ENCODE results near the gene IL1F10.

IL1F10 gene

DNA sequence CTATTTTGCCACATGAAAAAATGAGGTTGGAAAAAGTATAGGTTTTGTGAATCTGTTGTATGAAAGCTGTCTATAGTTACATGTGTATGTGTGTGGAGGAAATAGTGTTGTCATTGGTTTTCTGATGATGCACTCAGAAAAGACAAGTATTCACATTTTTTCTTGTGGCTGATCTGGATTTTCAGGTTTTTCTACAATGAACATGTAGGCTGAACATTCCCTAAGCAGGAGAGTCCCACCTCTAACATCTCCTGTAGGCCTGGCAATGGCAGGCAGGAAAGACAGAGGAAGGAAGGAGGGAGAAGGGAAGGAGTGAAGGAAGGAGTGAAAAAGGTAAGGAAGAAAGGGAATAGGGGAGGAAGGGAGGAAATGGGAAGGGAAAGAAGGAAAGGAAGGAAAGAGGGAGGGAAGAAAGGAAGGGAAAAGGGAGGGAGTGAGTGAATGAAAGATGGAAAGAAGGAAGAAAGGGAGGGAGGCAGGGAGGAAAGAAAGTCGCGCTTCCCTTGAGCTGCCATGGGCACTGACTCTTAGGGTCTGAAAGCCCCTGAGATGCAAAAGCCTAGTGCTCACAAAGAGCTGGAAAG is 9.3 kb upstream of the IL1F10 start:
- no peak overlapping the region for H3K4me3 ChIP-seq (ENCODE audit: low read length)
- TF ChIP-seq, protein P1, sequence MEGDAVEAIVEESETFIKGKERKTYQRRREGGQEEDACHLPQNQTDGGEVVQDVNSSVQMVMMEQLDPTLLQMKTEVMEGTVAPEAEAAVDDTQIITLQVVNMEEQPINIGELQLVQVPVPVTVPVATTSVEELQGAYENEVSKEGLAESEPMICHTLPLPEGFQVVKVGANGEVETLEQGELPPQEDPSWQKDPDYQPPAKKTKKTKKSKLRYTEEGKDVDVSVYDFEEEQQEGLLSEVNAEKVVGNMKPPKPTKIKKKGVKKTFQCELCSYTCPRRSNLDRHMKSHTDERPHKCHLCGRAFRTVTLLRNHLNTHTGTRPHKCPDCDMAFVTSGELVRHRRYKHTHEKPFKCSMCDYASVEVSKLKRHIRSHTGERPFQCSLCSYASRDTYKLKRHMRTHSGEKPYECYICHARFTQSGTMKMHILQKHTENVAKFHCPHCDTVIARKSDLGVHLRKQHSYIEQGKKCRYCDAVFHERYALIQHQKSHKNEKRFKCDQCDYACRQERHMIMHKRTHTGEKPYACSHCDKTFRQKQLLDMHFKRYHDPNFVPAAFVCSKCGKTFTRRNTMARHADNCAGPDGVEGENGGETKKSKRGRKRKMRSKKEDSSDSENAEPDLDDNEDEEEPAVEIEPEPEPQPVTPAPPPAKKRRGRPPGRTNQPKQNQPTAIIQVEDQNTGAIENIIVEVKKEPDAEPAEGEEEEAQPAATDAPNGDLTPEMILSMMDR (conservative IDR thresholded peaks at IDR 0.05; ENCODE audit: low read length) = no peak
- no peak for DNase-seq (ENCODE audit: low read depth)

DNA sequence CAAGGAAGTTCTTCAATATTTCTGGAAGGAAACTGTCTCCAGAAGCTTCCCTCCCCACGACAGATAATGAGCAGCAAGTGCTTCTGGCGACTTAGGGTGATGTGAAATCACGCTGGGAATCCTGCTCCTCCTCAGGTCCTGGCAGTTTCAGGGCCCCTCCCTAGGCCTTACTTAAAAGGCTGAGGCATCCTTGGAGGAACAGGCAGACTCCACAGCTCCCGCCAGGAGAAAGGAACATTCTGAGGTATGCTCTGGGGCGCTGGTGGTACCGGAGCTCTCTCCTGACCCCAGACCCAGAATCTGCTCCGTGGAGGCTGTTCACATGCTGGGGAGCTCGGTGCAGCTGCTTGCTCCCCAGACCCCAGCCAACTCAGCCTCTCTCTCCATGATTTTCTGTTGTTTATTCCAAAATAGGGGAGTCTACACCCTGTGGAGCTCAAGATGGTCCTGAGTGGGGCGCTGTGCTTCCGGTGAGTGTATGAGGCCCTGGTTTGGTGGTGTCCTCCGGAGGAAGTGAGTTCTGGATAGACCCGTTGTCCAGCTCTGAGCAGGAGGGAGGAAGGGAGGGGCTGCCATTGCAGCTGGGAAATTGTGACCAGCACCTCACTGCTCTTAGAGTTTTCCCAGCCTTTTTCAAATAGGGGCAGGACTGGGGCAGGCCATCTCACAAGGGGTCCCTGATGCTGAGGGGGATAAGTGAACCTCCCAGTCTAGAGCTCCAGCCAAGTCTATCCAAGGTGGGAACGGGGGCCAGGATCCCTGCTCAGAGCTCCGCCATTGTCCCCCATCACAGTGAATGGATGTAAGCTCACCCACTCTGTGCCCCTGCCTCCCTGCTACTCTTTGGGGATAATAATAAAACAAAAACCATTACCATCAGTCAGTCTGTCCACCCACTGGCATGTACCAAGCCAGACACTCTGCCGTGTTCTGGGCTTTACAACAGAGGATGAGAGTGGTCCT is 8.5 kb upstream of the IL1F10 start, which contains the start of gene IL36RN:
Gene IL36RN, plus strand, starts transcription at position 201 of the 963 bp plus-strand sequence. Its CDS starts 241 bp downstream, at position 442.
- DNase-seq (ENCODE audit: low read depth) = no peak
- H3K4me3 ChIP-seq (ENCODE audit: low read length) = no peak within 1 kb of the TSS
- TF ChIP-seq, protein P1 (conservative IDR thresholded peaks at IDR 0.05; ENCODE audit: low read length) = no peak

DNA sequence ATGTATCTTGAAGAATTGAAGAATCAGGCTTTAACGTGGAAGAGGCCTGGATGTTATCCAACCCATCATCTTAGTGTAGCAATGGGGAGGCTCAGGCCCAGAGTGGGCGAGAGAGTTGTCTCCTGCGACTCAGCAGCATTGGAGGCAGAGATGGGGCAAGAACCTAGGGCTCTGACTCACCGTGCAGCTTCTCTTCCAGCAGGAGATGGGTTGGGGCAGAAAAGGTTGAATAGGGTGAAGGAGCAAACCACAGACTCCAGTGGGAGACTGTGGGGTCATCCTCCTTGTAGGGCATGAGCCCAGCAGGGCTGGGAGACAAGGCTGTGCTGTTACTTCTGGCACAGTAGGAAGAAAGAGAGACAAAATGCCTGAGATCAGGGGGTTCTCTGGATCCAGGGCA is 7.4 kb upstream of the IL1F10 start:
- TF ChIP-seq, protein P1 (conservative IDR thresholded peaks at IDR 0.05; ENCODE audit: low read length) = no peak
- H3K4me3 ChIP-seq (ENCODE audit: low read length) = no peak overlapping the region
- peak; percentile 14 for DNase-seq (ENCODE audit: low read depth)

DNA sequence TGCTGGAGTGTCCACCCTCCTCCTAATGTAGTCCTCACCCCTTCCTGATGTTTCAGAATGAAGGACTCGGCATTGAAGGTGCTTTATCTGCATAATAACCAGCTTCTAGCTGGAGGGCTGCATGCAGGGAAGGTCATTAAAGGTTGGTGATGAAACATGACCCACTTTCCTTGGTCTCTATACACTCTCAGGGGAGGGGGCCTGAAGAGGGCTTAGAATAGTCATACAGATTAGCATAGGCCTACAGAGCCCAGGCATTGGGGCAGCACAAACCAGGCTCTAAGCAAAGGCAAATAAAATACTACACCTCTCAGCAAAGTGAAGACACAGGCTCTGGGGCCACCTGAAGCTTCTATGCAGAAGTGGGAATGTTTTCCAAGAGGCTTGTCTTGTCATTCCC is 7.0 kb upstream of the IL1F10 start:
- no peak overlapping the region for H3K4me3 ChIP-seq (ENCODE audit: low read length)
- TF ChIP-seq, protein P1 (conservative IDR thresholded peaks at IDR 0.05; ENCODE audit: low read length) = no peak
- no peak for DNase-seq (ENCODE audit: low read depth)

DNA sequence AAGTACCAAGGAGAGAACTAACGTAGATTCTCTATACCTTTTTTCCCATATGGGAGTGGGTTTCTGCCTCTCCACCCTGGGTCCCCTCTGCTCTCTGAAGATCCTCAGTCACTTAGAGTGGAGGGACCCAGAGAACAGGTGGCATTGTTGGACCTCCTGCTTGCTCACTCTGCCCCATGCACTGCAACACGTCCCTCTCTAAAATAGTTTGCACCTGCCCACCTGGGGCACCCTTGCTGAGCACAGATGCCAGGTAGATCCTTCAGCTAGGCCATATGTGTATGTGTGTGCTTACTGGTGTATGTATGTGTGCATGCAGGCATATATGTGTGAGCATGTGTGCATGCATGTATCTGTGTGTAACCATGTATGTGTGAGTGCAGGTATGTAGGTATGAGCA is 6.5 kb upstream of the IL1F10 start:
- TF ChIP-seq, protein P1 (conservative IDR thresholded peaks at IDR 0.05; ENCODE audit: low read length) = no peak
- H3K4me3 ChIP-seq (ENCODE audit: low read length) = no peak overlapping the region
- DNase-seq (ENCODE audit: low read depth) = no peak

DNA sequence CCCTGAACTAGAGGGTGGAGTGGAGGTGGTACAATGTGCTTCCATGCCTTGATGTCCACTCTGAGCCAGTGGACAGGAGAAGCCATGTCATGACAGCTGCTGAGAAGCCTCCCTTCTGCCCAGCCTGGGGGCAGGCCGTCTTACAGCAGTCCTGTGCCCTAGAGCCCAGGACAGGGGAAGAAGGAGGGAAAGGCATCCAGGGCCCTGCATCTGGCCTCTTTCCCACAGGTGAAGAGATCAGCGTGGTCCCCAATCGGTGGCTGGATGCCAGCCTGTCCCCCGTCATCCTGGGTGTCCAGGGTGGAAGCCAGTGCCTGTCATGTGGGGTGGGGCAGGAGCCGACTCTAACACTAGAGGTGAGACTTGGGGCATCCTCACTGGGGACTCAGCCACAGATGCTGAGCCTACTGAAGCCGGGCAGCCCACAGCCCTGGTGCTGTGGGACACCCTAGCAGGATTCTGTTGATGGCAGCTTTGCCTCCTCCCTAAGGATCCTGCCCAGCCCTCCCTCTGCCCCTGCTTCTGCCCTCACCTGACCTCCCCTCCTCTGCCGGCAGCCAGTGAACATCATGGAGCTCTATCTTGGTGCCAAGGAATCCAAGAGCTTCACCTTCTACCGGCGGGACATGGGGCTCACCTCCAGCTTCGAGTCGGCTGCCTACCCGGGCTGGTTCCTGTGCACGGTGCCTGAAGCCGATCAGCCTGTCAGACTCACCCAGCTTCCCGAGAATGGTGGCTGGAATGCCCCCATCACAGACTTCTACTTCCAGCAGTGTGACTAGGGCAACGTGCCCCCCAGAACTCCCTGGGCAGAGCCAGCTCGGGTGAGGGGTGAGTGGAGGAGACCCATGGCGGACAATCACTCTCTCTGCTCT is 5.6 kb upstream of the IL1F10 start:
- TF ChIP-seq, protein P1 (conservative IDR thresholded peaks at IDR 0.05; ENCODE audit: low read length) = no peak
- DNase-seq (ENCODE audit: low read depth) = no peak

More for the DNA sequence above, 5.6 kb upstream of the IL1F10 start:
- no peak overlapping the region for H3K4me3 ChIP-seq (ENCODE audit: low read length)

Measured in AG10803 (cell line).